GM21390 (cell line): ENCODE data around the gene KIRREL3.

Experiments used
- ATAC-seq: cut with Tn5 transposase; IDR thresholded peaks from one replicate; pipeline ENCODE4 v1.9.1; 2021; ENCODE audit not compliant: unreplicated experiment

KIRREL3 gene

DNA sequence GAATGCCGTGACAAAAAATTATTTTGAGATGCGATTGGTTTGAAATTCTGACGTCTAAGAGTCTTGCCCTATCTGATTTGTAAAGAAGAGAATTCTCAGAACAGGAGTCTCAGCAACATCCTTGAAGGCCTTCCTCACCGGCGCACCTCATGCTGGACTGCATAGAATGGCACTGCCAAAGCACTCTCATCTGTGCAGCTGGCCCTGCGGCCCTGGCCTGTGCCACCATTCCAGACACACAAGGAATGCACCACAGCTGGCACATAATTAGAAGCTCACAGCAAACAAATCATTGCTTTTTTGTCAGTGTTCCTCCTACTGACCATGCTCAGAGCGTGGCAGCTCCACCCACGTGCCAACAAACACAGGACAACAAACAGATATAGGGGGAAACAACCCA is 166.0 kb downstream of the KIRREL3 start:
- no peak for ATAC-seq

DNA sequence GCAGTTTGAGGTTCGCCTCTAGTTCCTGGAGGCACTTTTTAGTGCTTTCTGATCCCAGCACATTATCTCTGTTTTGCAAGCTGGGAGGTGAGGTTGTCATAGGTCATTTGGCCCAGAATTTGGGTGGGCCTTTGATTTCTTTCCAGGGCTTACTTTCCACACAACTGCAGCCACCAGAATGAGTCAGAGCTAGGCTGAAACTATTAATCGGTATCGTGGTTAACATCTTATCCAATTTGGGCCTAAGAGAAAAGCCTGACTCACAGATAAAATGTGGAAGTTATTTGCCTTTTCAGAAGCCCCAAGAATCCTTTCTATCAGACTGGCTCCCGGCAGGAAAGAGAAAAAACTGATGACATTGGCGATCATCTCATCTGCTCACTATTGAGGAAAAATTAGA is 166.4 kb downstream of the KIRREL3 start:
- no peak for ATAC-seq

DNA sequence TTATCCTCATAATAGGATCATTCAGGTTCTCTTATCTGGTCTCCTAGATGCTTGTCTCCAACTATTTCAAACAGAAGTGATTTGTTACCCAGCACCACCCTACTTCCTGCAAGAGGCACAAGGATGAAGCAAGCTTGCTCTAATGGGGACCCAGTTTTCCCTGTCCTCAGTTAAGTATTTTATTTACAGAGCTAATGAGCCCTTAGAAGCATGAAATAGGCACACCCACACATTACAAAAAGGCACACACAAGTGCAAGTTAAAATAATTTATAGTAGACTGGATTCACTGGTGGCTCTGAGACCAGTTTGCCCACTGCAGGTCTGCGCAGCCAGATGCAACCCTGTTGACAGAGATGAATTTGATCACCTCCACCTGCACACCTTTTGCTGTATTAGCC is 167.5 kb downstream of the KIRREL3 start:
- ATAC-seq = no peak

DNA sequence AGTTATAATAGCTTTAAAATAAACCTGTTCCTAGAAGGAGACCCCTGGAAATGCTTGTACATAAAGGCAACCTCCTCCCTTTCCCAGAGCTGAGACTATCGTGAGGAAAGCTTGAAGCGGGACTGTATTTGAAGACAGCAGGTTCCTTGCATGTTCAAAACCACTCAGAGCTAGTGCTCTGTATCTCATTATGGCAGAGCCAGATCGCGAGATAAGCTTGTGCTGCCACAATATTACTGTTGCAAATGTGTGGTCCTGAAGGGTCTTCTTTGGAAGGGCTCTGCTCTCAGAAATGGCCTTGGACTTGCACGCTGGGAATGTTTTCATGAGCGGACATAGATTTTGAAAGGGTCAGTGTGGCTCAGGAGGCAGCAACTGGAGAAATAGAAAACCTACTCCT is 168.2 kb downstream of the KIRREL3 start:
- no peak for ATAC-seq

DNA sequence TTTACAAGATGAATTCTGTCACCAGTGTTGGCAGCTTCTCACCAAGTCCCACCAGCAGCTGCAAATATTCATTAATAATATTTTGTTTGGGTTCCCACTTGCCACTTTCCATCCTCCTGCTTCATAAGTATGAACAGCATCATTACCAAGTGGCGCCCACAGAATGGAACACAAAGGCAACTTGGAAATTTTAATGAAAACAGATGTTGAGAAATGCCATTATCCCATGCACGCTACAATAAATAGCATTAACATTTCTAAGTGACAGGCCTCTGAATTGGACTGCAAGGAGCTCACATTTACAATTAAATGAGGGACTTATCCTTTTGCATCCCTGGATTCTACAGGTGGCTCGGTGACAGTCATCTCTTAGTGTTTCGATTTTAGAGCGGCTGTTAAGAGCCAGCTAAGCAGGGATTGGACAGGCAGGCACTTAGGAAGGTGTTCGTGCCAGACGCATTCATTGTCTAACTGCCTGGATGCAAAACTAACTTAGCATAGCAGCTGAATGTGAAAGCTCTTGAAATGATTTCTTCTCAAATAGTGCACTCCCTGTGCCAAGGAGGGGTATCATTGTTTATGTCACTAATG is 170.3 kb downstream of the KIRREL3 start:
- ATAC-seq = no peak

DNA sequence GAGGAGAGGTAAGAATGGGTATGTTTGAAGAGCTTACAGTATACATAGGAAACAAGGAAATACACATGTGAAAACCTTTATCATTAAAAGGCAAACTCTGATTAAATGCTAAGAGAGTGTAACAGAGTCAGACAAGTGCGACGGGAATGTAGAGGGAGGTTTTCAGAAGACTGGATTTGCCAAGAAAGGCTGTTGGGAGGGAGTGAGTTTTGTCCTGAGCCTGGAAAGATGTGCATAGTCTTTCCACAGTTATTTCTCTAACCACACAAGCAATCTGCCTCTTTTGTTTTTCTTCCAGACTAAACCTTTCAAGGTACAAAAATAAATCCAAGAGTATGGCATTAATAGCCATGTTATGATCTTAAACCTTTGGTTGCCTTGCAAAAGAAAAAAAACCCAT is 170.9 kb downstream of the KIRREL3 start:
- ATAC-seq = no peak

DNA sequence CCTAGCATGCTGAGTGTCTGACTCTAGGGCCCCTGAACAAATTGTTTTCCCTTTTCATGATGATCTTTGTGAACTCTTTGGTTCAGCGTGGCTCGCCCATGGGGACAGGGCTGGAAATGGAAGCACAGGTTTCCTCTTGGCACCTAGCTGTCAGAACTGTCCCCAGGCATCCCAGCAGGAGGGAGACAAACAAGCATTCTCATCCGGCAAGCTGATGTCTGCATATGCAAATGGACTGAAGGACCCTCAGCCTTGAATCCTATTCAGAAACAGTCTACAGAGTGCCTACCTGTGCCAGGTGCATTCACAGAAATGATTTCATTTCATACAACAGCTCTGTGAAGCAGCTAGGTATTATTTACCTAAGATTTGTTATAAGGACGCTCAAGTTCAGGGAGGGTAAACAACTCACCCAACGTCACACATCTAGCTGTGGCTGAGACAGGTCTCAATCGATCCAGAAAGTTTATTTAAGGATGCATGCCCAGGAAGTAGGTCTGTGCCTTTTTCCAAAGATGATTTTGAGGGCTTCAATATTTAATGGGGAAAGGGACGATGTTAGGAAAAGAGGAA is 176.4 kb downstream of the KIRREL3 start:
- no peak for ATAC-seq

DNA sequence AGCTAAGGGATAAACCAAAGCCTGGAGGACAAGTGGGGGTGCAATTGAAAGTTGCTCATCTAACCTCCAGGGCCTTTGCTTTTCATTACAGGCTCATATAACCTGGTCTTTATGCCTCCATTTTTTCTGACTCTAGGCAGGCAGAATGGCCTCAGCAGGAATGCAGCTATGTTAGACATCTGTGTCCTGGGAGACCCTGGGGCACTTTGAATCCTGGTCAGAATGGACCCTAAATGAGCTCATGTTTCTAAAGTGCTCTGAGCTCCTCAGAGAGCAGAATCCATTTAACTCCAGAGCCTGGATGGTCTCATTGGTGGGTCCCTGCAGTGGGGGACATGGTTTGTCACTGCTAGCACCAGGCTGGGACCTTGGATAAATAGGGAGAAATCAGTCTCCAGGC is 177.3 kb downstream of the KIRREL3 start:
- no peak for ATAC-seq

DNA sequence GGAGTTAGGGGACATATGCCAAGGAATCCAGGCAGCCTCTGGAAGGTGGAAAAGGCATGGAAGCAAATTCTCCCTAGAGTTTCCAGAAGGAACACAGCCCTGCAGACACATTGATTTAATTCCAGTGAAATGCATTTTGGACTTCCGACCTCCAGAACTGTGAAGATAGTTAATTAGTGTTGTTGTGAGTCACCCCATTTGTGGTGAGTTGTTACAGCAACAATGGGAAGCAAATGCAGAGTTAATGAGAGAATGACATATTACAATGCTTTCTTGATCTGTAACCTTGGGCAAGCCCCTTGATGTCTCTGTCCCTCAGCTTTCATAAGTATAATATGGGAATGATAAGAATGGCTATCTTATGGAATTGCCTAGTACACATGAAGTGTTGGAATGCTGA is 178.7 kb downstream of the KIRREL3 start:
- ATAC-seq = no peak

DNA sequence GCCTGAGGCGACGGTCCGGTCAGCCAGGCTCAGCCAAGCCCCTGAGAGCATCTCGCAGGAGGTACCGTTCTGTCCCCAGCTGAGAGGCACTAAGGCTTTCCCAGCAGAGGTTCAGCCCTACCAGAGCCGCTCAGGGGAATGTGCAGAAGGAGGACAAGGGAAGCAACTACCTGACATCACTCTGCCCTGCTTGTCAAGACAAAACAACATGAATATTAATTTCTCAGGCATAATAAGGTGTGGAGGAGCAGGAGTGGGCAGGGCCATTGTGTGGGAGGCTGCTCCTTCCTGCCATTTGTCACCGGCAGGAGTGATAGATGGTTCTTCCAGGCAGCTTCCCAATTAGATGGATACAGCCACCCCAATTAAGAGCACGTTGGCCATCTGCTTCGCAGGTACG is 181.4 kb downstream of the KIRREL3 start:
- no peak for ATAC-seq

DNA sequence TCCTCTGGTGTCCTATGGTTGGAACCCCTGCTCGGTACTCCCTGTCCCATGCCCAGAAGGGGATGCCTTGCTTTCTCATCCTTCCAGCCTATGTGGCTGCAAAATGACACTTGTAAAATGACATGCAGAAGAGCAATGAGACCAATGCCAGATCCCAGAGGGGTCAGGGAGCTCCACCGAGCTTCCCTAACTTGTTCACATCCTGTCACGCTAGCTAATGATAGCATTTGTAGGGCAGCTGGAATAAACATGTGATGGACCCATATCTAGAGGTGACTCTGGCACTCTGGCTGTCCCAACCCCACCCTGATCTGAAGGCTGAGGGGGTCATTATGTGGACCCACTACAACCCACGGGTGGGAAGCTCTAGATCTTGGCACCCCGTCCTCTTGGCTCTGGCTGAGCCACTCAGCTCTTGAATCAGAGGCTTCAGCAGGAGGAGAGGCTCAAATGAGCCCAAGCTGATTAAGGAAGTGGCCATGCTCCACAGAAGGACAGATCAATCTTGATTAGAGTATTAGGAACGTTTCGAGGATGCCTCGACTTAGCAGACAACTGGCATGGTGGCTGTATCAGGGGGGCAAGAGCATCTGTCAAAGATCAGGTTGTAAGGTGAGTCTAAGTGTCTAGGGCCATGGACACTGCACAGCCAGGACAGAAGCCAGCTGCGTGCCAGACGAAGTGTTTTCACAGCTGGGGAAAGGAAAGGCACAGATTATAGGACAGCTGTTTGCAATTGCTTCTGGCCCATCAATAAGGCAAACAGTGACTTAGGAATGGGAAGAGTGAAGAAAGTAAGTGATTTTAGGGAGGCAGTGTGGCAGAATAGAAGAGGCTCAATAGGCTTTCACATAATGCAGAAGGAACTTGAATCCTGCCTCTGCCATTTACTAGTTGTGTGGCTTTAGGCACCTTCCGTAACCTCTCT is 182.8 kb downstream of the KIRREL3 start:
- no peak for ATAC-seq

DNA sequence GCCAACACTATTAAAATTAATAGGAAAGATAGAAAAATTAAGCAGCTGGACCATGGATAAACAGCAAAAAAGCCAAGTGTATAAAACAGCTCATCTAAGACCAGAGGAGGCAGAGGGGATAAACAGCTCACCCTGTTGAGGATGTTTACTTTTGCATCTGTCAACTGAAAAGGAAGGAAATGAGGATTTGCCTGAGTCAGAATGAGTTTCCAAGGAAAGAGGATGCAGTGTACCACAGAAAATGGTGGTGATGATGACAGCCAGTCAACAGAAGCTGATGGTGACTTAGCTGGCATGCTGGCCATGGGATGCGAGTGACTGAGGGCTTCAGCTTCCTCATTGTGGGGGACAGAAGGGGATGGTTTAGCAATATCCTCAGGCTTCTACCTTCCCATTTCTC is 183.5 kb downstream of the KIRREL3 start:
- ATAC-seq = no peak

DNA sequence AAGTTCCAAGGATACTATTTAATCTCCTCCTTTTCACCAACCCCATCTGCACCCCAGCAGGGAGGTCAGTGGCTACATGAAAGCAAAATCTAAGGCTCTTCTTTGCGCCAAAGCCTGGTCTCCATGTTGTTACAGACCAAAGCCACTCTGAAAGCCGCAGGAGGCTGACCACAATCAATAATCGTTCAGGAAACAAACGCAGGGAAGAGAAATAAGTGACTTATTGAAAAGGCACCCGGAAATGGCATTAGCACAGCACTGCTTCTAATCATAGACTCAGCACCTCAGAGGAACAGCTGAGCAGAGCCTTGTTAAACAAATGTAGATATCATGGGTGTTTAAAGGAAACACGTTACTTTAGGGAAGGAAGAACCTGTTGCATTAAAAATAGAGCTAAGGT is 183.9 kb downstream of the KIRREL3 start:
- ATAC-seq = no peak

DNA sequence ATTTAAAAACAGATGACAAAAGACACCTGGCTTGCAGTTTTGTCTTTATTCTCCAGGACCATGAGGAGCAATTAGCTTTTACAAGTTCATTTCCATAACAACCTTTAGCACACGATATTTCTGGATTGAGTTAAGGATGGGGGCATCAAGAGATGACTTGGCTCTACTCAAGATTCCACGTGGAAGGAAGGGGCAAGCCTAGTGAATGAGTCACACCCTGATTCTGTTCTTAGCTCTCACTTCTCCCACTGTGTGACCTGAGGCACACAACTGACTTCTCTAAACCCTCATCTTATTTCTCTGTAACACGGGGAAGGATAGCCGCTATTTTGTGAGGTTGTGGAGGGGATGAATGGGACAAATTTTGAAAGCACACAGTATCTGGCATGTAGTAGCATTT is 185.5 kb downstream of the KIRREL3 start:
- ATAC-seq = no peak

DNA sequence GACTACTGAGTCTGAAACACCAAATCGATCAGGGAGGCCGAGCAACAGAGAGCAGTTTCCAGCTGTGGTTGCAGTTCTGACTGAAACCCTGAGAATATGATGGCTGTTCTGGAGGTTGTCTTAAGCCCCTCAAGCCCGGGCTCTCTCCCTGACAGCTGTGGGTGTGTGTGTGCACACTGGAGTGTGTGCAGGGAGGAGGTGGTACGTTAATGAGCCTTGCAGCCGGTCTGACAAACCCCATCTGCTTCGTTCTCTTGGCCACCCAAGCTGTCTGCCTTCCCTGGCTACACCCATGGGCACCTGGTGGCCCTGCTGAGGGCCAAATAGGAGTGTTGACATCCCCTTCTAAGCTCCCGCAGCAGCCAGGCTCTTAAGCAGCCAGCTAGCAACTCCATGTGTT is 189.8 kb downstream of the KIRREL3 start:
- ATAC-seq = no peak

DNA sequence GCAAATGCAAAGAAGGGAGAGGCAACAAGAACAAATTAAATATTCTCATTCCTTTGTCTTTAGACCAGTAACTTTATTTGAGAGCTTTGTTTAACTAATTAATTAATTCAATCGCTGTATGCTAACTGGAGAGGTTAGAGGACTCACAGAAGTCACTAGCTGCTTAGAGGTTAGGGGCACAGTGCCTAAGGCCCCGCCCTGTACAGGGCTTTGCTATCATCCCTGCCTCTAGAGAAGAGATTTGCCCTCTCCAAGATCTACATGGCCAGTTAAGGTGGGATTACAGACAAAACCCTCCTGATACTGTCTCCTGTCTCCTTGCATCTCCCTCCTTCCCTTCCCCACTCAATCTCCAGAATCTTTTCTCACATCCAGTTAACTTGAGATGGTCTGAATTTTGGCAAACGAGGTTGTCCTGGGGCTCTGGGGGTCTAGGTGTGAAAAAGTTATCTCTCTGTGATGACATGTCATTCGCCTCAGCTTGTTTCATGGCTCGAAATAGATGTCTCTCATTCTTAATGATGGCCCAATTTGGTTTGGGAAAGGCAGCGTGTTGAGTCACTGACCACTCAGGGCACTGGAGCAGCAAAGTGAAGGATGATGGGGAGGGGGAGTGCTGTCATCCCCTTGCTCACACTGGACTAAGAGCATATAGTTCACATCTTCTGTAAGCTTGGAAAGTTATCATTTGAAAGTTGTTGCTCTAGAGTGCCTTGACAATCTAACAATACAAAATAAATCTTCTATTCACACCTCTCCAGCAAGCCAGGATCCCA is 190.9 kb downstream of the KIRREL3 start:
- ATAC-seq = no peak

DNA sequence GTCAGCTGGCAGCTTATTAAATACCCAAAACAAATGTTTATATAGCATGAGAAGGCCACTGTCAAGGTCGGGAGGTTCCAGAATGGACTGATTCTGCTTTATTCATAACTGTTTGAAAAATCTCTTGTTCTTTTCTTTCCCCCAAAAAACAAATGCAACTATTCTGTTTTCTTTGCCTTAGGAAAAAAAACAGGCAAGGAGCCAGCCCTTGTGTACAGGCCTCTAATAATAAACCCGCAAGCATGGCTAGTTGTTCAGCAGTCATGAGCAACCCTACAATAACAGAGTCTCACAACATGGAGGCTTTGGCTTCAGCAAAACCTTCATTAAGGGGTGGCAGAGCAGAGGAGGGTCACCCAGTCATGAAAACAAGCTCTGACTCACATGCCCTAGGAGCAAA is 191.7 kb downstream of the KIRREL3 start:
- no peak for ATAC-seq

DNA sequence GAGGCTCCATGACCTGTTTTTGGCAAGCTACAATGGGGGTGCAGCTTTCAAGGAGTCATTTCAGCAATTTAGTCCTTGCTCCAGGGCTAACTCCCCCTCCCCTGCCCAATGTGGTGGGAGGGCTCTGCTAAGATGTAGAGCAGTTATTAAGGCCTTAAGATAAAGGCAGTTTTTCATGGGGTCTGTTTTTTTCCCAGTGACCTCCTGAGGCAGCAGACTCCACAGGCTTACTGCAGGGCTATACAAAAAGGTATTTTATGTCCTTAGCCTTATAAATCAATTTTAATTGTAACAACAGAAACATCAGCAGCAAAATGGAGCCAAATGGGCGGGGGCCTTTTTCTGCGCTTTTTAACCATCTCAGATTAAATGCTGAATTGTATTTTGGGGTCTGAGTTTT is 192.3 kb downstream of the KIRREL3 start:
- ATAC-seq = no peak

DNA sequence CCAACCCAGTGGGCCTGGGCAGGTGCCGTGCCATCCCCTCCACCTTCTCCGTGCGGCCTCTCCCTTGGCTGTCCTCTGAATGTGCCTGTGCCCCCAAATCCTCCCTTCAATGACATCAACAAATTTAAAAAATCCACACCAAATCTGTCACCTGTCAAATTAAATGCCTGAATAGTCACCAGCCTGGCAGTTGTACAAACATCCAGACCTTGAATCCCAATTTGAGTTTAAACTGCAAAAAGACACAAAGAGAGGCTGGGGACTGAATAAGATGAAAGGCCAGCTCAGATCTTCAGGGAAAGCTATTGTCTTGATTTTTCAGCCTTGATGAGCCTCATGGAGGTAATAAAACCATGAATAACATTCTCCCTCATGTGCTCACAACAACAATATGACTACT is 194.7 kb downstream of the KIRREL3 start:
- no peak for ATAC-seq

DNA sequence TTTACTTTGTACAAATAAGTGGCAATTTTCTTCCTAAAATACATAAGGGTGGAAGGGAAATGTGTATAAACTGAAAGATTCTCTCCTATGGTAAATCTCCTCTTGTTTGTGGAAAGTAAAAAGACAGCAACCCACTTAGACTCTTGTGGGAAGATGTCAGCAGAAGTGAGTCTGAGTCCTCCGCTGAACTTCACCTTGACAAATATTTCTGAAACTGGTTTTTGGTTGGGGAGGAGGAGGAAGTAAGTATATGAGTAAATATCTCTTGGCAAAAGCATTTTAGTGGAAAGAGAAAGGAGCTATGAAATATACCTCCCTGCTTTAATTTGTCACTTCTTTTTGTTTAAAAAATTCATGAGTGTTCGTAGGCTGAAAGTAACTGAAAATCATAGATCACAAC is 196.2 kb downstream of the KIRREL3 start:
- no peak for ATAC-seq

DNA sequence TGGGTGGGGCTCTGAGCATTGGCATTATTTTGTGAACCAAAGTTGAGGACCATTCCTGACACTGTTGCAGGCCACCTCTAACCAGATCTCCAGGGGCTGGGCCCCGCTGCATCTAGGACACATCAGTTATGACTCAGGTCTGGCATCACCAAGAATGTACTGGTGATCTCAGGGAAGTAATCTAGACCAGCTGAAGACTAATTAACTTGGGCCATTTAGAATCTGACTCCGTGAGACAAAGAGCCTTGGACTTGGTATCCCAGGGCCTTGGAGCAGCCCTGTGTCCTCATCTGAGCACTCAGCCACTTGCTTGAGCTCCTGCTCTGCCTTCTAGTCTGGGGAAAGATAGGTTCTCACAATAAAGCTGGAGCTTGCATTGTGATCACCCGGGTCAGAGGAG is 200.6 kb downstream of the KIRREL3 start:
- no peak for ATAC-seq
